Neuronal stem cell (in vitro differentiated cells): ENCODE results near the gene MPZL1.

ENCODE experiments used
- DNase-seq: peaks from one replicate; pipeline ENCODE4 v3.0.0-alpha.2; 2013; ENCODE audit warnings: low spot score
- H2AFZ ChIP-seq: one replicate; pipeline ENCODE4 v1.6.1; 2013; ENCODE audit warnings: mild to moderate bottlenecking, low read length, inconsistent platforms
- H2AK5ac ChIP-seq: 2 replicates; pipeline ENCODE4 v1.6.1; 2013; ENCODE audit warnings: low read depth, mild to moderate bottlenecking, inconsistent platforms, low read length, moderate library complexity, mixed read lengths
- H2BK120ac ChIP-seq: 2 replicates; pipeline ENCODE4 v1.6.1; 2013; ENCODE audit warnings: low read depth, mild to moderate bottlenecking, inconsistent platforms, low read length, moderate library complexity, mixed read lengths
- H2BK12ac ChIP-seq: one replicate; pipeline ENCODE4 v1.6.1; 2013; ENCODE audit warnings: low read length, inconsistent platforms
- H2BK15ac ChIP-seq: 2 replicates; pipeline ENCODE4 v1.6.1; 2013; ENCODE audit warnings: mild to moderate bottlenecking, low read length, inconsistent platforms, mixed read lengths
- H2BK5ac ChIP-seq: one replicate; pipeline ENCODE4 v1.6.1; 2013; ENCODE audit warnings: inconsistent platforms, mild to moderate bottlenecking, low read length, moderate library complexity
- H3K14ac ChIP-seq: one replicate; pipeline ENCODE4 v1.6.1; 2013; ENCODE audit warnings: low read length, inconsistent platforms
- H3K18ac ChIP-seq: 2 replicates; pipeline ENCODE4 v1.6.1; 2013; ENCODE audit warnings: low read length, inconsistent platforms
- H3K23ac ChIP-seq: 2 replicates; pipeline ENCODE4 v1.6.1; 2013; ENCODE audit warnings: low read depth, mild to moderate bottlenecking, mixed read lengths, low read length, inconsistent platforms; ENCODE audit not compliant: poor library complexity
- H3K27ac ChIP-seq: replicated peaks from 3 replicates; pipeline ENCODE4 v1.5.1; 2013; ENCODE audit warnings: low read length, inconsistent platforms
- H3K27me3 ChIP-seq, 3 experiments: 2 replicates each; pipeline ENCODE4 v1.6.1; 2013; ENCODE audit warnings: low read length in 3 of 3, mild to moderate bottlenecking in 2 of 3, inconsistent platforms in 1 of 3, low read depth in 1 of 3, mixed read lengths in 1 of 3, moderate library complexity in 1 of 3; ENCODE audit not compliant: control insufficient read depth in 3 of 3, insufficient read depth in 3 of 3
- H3K36me3 ChIP-seq, 2 donors: replicated peaks in 1 of 2; 2 replicates each; pipeline ENCODE4 v1.6.1; 2013; ENCODE audit warnings: low read length in 2 of 2; ENCODE audit not compliant: control insufficient read depth in 2 of 2, insufficient read depth in 2 of 2
- H3K4ac ChIP-seq: 2 replicates; pipeline ENCODE4 v1.6.1; 2013; ENCODE audit warnings: inconsistent platforms, mild to moderate bottlenecking, low read length, moderate library complexity
- H3K4me1 ChIP-seq, 2 donors: 1 replicate in 1 of 2; 2 replicates in 1 of 2; pipeline ENCODE4 v1.6.1; 2013; ENCODE audit warnings: low read length in 2 of 2, low read depth in 1 of 2; ENCODE audit not compliant: control insufficient read depth in 2 of 2, insufficient read depth in 1 of 2
- H3K4me2 ChIP-seq: one replicate; pipeline ENCODE4 v1.6.1; 2013; ENCODE audit warnings: mild to moderate bottlenecking, low read length, inconsistent platforms; ENCODE audit not compliant: insufficient read depth, poor library complexity, severe bottlenecking
- H3K4me3 ChIP-seq, 2 donors: 2 replicates each; pipeline ENCODE4 v1.5.1; 2013; ENCODE audit warnings: low read length in 2 of 2, mild to moderate bottlenecking in 2 of 2, inconsistent platforms in 1 of 2, moderate library complexity in 1 of 2
- H3K79me1 ChIP-seq: one replicate; pipeline ENCODE4 v1.6.1; 2013; ENCODE audit warnings: low read depth, mild to moderate bottlenecking, inconsistent platforms, low read length, moderate library complexity
- H3K9ac ChIP-seq: one replicate; pipeline ENCODE4 v1.6.1; 2013; ENCODE audit warnings: mild to moderate bottlenecking, low read depth, low read length, inconsistent platforms; ENCODE audit not compliant: poor library complexity
- H3K9me3 ChIP-seq, 2 donors: replicated peaks in 1 of 2; 2 replicates each; pipeline versions ENCODE3 to v1.6.1; 2013; ENCODE audit warnings: low read length in 2 of 2, mild to moderate bottlenecking in 2 of 2, inconsistent platforms in 1 of 2, low read depth in 1 of 2, mixed read lengths in 1 of 2, moderate library complexity in 1 of 2; ENCODE audit not compliant: control insufficient read depth in 2 of 2, insufficient read depth in 1 of 2
- H4K8ac ChIP-seq: one replicate; pipeline ENCODE4 v1.6.1; 2013; ENCODE audit warnings: low read depth, mild to moderate bottlenecking, inconsistent platforms, low read length, moderate library complexity
- H4K91ac ChIP-seq: one replicate; pipeline ENCODE4 v1.6.1; 2013; ENCODE audit warnings: low read length, low read depth, mild to moderate bottlenecking, inconsistent platforms; ENCODE audit not compliant: poor library complexity
- WGBS, 2 donors: extraction: QIAGEN DNeasy Blood & Tissue Kit; methylation state at CpG; one replicate each; pipeline ENCODE4 v1.1.7; 2013; ENCODE audit warnings: missing lambda C conversion rate in 2 of 2, mixed read lengths in 1 of 2; ENCODE audit not compliant: insufficient read length in 2 of 2, insufficient replicate concordance in 1 of 2; ENCODE audit errors: extremely low coverage in 2 of 2; 5-methylcytosine and 5-hydroxymethylcytosine counted together

MPZL1 gene

GRCh38 chr1:167790117-167790516 lies 68.3 kb downstream of the MPZL1 start:
- H3K4me3 ChIP-seq = no peak overlapping the region
- H2BK120ac ChIP-seq = no peak overlapping the region
- H3K27me3 ChIP-seq = peaks cover 0 to under 1% (median 0%) of the 10 kb centered on the region in 3 experiments
- no CpG with 5 or more reads among the region's 5 CpGs for WGBS, 2 donors
- H3K4ac ChIP-seq = no peak overlapping the region
- H3K79me1 ChIP-seq = peaks cover 4% of the 10 kb centered on the region
- H3K14ac ChIP-seq = no peak overlapping the region
- no peak overlapping the region for H2BK12ac ChIP-seq
- H3K18ac ChIP-seq = no peak overlapping the region
- no peak for DNase-seq
- no peak overlapping the region for H3K4me2 ChIP-seq
- no peak overlapping the region for H3K27ac ChIP-seq
- H3K4me1 ChIP-seq = peaks cover 0 to 2% of the 10 kb centered on the region in 2 donors
- no peak overlapping the region for H2AFZ ChIP-seq
- H2BK15ac ChIP-seq = no peak overlapping the region
- H3K36me3 ChIP-seq = peaks cover 21 to 64% of the 10 kb centered on the region in 2 donors
- no peak overlapping the region for H2BK5ac ChIP-seq
- H3K23ac ChIP-seq = peak overlapping the region; percentile 20
- H4K8ac ChIP-seq = no peak overlapping the region
- peaks cover 0 to 3% of the 10 kb centered on the region in 2 donors for H3K9me3 ChIP-seq
- no peak overlapping the region for H2AK5ac ChIP-seq
- no peak overlapping the region for H4K91ac ChIP-seq
- H3K9ac ChIP-seq = no peak overlapping the region

- no peak overlapping the region for H4K91ac ChIP-seq
- H3K18ac ChIP-seq = no peak overlapping the region
- H3K27me3 ChIP-seq = no peaks in the 10 kb centered on the region
- H3K4me2 ChIP-seq = no peak overlapping the region
- no peak overlapping the region for H3K4ac ChIP-seq
- H2BK12ac ChIP-seq = no peak overlapping the region
- no peak overlapping the region for H3K27ac ChIP-seq
- peaks cover 16 to 56% of the 10 kb centered on the region in 2 donors for H3K36me3 ChIP-seq
- peaks cover 2% of the 10 kb centered on the region for H3K79me1 ChIP-seq
- H2AK5ac ChIP-seq = no peak overlapping the region
- H2BK5ac ChIP-seq = no peak overlapping the region
- peaks cover 0 to 2% of the 10 kb centered on the region in 2 donors for H3K9me3 ChIP-seq
- WGBS, 2 donors = no CpG with 5 or more reads among the region's 5 CpGs
- no peak overlapping the region for H3K9ac ChIP-seq
- H2AFZ ChIP-seq = no peak overlapping the region
- H2BK120ac ChIP-seq = no peak overlapping the region
- no peak overlapping the region for H3K14ac ChIP-seq
- H2BK15ac ChIP-seq = no peak overlapping the region
- H3K4me3 ChIP-seq = no peak overlapping the region
- no peak overlapping the region for H3K23ac ChIP-seq
- DNase-seq = no peak
- H3K4me1 ChIP-seq = peaks cover 2 to 5% of the 10 kb centered on the region in 2 donors
- H4K8ac ChIP-seq = no peak overlapping the region
Observed at GRCh38 chr1:167791281-167792187, 69.8 kb downstream of the MPZL1 start.

GRCh38 chr1:167792188-167792565 lies 70.4 kb downstream of the MPZL1 start:
- peaks cover 4 to 8% of the 10 kb centered on the region in 2 donors for H3K4me1 ChIP-seq
- no peak overlapping the region for H3K4me3 ChIP-seq

GRCh38 chr1:167794043-167794442 lies 72.3 kb downstream of the MPZL1 start:
- Histone ChIP-seq H3K79me1 (no peaks in the 10 kb centered on the region), H3K18ac (no peak overlapping the region), H3K9ac (no peak overlapping the region), H3K4me3 (no peak overlapping the region), H2BK15ac (no peak overlapping the region), H3K4me2 (no peak overlapping the region), H2AK5ac (no peak overlapping the region), H2BK12ac (no peak overlapping the region), H4K91ac (no peak overlapping the region), H3K14ac (no peak overlapping the region), H4K8ac (no peak overlapping the region), H3K27ac (no peak overlapping the region), H2BK120ac (no peak overlapping the region), H3K9me3 (peaks cover 0 to 2% of the 10 kb centered on the region in 2 donors), H2BK5ac (no peak overlapping the region), H3K36me3 (peaks cover 11 to 31% of the 10 kb centered on the region in 2 donors), H3K27me3 (no peaks in the 10 kb centered on the region), H3K23ac (no peak overlapping the region), H3K4me1 (peaks cover 4 to 8% of the 10 kb centered on the region in 2 donors), H3K4ac (no peak overlapping the region), H2AFZ (no peak overlapping the region)
- WGBS, 2 donors = no CpG with 5 or more reads among the region's 1 CpG
- DNase-seq = no peak

More at GRCh38 chr1:167792188-167792565, 70.4 kb downstream of the MPZL1 start:
- no peak overlapping the region for H2BK5ac ChIP-seq
- H3K27ac ChIP-seq = no peak overlapping the region
- H3K36me3 ChIP-seq = peaks cover 16 to 50% of the 10 kb centered on the region in 2 donors
- H3K9ac ChIP-seq = no peak overlapping the region
- no peak overlapping the region for H2AFZ ChIP-seq
- H3K79me1 ChIP-seq = peaks cover 2% of the 10 kb centered on the region
- H3K4me2 ChIP-seq = no peak overlapping the region
- no peak overlapping the region for H3K18ac ChIP-seq
- no peaks in the 10 kb centered on the region for H3K27me3 ChIP-seq
- H3K23ac ChIP-seq = no peak overlapping the region
- WGBS, 2 donors = no CpG with 5 or more reads among the region's 4 CpGs
- no peak overlapping the region for H2AK5ac ChIP-seq
- no peak overlapping the region for H3K4ac ChIP-seq
- H3K9me3 ChIP-seq = peaks cover 0 to 2% of the 10 kb centered on the region in 2 donors
- no peak overlapping the region for H2BK120ac ChIP-seq
- no peak overlapping the region for H3K14ac ChIP-seq
- no peak overlapping the region for H4K8ac ChIP-seq
- H2BK12ac ChIP-seq = no peak overlapping the region
- no peak overlapping the region for H2BK15ac ChIP-seq
- H4K91ac ChIP-seq = no peak overlapping the region
- no peak for DNase-seq
